GM12801 (cell line): ENCODE data around the gene MTCH2.

Experiments used
- TF ChIP-seq, protein P1 (sequence below): IDR thresholded peaks from one replicate; pipeline ENCODE4 v1.5.1; 2011; ENCODE audit warnings: control low read depth; ENCODE audit not compliant: insufficient read length; ENCODE audit errors: extremely low read depth

Gene MTCH2

DNA sequence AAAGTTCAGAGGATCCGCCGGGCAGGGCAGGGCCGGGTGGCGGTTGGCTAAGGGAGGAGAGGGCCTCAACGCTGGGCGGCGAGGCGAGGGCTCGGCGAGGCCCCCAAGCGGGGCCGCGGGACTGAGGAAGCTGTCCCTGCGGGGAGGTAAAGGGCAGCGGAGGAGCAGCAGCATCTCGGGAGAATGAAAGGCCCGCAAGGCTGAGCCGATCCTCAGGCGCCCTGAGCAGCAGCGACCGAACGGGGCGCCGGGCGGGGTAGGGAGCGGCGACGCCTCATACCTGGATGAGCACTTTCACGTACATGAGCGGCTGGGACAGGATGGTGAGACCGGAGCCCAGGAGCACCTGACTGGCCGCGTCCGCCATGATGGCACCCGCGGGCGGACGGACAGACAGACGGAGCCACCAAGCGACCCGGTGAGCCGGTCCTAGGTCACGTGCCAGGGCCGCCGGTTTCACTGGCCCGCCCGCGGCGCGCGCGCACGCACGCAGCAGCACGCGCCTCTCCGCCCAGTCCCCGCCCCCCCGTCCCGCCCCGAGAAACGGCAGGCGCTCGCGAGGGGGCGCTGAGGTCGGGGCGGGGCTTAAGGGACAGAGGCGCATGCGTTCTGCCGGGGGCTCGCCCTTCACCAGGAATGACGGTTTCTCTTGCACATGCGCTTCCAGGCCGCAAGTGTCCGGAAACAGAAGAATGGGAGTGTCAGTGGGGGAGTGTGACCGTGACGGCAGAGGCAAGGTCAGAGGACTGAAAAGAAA lies at the start of gene MTCH2:
TSS of gene MTCH2 (minus strand) at position 461 of the 757 bp plus-strand sequence. CDS start at position 367, 94 bp downstream.
- TF ChIP-seq, protein P1, sequence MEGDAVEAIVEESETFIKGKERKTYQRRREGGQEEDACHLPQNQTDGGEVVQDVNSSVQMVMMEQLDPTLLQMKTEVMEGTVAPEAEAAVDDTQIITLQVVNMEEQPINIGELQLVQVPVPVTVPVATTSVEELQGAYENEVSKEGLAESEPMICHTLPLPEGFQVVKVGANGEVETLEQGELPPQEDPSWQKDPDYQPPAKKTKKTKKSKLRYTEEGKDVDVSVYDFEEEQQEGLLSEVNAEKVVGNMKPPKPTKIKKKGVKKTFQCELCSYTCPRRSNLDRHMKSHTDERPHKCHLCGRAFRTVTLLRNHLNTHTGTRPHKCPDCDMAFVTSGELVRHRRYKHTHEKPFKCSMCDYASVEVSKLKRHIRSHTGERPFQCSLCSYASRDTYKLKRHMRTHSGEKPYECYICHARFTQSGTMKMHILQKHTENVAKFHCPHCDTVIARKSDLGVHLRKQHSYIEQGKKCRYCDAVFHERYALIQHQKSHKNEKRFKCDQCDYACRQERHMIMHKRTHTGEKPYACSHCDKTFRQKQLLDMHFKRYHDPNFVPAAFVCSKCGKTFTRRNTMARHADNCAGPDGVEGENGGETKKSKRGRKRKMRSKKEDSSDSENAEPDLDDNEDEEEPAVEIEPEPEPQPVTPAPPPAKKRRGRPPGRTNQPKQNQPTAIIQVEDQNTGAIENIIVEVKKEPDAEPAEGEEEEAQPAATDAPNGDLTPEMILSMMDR: no peak

DNA sequence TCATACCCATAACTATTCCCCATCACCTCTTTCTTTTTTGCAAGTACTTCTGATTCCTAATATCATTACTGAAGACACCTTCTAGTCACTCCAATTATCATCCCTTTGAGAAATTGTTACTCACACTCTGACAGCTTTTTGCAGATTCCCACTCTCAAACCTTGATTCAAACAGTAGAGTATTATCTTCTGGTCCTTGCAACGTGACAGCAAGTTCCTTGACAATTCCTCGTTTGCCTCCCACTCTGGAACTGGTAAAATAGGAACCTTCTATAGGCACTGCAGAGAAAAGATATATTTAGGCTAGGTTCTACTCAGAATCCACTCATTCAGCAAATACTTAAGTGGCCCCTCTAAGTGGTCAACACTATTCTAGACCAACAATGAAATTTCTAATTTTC lies 49.6 kb upstream of the MTCH2 start:
- TF ChIP-seq, protein P1: no peak

- TF ChIP-seq, protein P1: no peak
Observed at GRCh38 chr11:47689480-47689879, 47.1 kb upstream of the MTCH2 start.

DNA sequence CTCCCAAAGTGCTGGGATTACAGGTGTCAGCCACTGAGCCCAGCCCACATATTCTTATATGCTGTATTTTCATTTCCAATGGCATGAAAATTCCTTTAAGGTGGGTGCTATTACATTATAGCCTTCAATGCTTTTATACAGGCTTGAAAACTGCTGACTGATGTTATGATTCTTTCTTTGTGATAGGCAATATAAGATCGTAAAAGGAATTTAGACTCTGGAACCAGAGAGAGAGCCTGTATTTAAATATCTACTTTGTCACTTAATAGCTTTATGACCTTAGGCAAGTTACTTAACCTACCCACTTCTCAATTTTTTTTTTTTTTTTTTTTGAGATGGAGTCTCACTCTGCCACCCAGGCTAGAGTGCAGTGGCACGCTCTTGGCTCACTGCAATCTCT lies 46.6 kb upstream of the MTCH2 start:
- TF ChIP-seq, protein P1: no peak

DNA sequence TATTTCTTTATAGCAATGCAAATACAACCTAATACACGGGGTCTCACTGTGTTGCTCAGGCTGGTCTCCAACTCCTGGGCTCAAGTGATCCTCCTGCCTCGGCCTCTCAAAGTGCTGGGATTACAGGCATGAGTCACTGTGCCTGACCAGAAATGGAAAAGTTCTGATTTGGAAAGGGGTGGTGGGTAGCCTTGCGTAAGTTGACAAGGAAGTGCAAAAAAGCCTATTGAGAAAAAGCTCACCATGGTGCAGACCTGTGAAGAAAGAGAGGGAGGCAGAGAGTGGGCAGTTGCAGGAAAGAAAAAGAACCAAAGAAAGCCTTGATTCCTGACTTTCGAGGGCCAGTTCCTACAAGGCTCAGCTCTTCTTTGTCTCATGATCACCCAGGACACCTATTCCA lies 45.8 kb upstream of the MTCH2 start:
- TF ChIP-seq, protein P1: no peak

DNA sequence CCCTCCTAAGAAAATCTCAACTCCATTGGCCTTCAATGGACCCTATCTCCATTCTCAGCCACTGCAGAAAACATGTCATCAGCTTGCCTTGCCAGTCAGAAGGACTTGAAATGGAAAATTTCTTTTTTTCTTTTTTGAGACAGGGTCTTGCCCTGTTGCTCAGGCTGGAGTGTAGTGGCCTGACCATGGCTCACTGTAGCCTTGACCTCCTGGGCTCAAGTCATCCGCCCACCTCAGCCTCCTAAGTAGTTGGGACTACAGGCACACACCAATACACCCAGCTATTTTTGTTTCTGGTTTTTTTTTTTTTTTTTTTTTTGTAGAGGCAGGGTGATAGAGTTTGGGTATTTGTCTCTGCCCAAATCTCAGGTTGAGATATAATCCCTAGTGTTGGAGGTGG lies 43.8 kb upstream of the MTCH2 start:
- TF ChIP-seq, protein P1: no peak

DNA sequence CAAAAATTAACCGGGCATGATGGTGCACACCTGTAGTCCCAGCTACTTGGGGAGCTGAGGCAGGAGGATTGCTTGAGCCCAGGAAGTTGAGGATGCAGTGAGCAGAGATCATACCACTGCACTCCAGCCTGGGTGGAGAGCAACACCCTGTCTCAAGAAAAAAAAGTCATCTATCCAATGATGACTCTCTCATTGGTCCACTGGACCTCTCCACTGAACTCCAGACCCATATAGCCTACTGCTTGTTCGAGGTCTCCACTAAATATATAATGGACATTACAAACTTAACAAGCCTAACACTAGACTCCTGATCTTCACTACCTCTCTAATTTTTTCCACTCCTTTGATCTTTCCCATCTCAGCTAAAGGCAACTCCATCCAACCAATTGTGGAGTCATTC lies 33.5 kb upstream of the MTCH2 start:
- TF ChIP-seq, protein P1: no peak
